Measurements from ENCODE around the gene DCX. TPM values are rescaled to one million over a fixed set of nuclear protein-coding genes. Genes with fewer than 3 reads are reported as not detected.
"Not testable (repeated sequence)": the region's sequence is repeated elsewhere in the genome, so short reads cannot be mapped to it uniquely, and the experiment has no call there.

DCX gene
- total and polyA plus RNA-seq, 8 donors, result 0.03 to 0.43 (median 0.21) TPM; not detected in 1

DNA sequence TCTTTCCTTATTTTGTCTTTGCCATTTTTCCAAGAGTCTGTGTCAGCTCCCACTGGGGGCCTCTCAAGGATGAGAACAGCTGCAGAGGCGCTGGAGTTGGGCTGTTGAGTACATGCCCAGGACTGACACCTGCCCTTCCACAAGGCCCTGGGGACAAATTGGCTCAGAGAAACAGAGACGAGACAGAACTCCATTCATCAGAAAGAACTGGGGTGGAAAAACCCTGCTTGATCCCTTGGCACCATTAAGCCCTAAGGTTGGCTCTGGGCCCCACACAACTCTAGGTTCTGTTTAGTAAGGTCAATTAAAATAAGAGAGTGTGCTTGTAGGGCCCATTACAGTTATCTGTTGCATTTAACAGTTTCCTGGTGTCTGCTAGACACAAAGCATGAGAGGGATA, 63.6 kb downstream of the DCX start:
- no peak overlapping the region for H3K4me3 ChIP-seq
- ATAC-seq (no peak), DNase-seq (no peak), FAIRE-seq (no peak)
- no peak overlapping the region for H3K27ac ChIP-seq
- H3K4me1 ChIP-seq, result no peaks in the 10 kb centered on the region
- WGBS, 2 donors, result 58 to 67% methylated on average over 2 of the region's 2 CpGs
- TF ChIP-seq CTCF (IDR thresholded peaks at IDR 0.05), result no peak
- H3K27me3 ChIP-seq, result no peaks in the 10 kb centered on the region
- H3K9me3 ChIP-seq, result no peaks in the 10 kb centered on the region
- intact Hi-C loops (cut with DNase I), result no loop called here
- H3K36me3 ChIP-seq, result no peaks in the 10 kb centered on the region

- H3K36me3 ChIP-seq; ATAC-seq; intact Hi-C loops (cut with DNase I); H3K4me1 ChIP-seq; H3K27ac ChIP-seq; FAIRE-seq; H3K9me3 ChIP-seq; H3K4me3 ChIP-seq; DNase-seq; H3K27me3 ChIP-seq: not testable (repeated sequence)
Observed at GRCh38 chrX:111346150-111346549, 65.8 kb downstream of the DCX start.

DNA sequence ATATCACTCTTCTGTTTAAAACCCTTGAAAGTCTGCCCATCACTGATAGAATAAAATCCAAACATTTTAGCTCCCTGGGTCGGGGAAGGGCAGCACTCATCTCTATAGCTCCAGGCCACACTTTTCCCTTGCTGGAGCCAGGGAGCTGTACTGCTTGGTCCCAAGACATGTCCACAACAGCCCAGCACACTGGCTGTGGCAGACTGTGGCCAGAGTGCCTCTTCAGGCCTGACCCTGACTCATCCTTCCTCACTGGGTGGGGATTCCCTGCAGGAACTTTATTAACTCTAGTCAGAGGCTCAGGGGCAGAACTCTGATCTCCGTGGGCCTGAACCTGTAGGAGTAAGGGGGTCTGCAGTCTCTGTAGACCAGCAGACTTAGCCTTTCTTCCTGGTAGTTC, 71.9 kb downstream of the DCX start:
- TF ChIP-seq CTCF (IDR thresholded peaks at IDR 0.05), result no peak
- Histone ChIP-seq H3K4me3 (no peak overlapping the region), H3K36me3 (no peaks in the 10 kb centered on the region), H3K9me3 (no peaks in the 10 kb centered on the region), H3K27ac (no peak overlapping the region), H3K4me1 (no peaks in the 10 kb centered on the region), H3K27me3 (peaks cover 0 to 12% (median 0%) of the 10 kb centered on the region in 4 donors)
- no peak for DNase-seq
- 60 to 84% methylated on average over 2 of the region's 2 CpGs for WGBS, 2 donors
- ATAC-seq, result no peak
- FAIRE-seq, result no peak
- intact Hi-C loops (cut with DNase I), result no loop called here

GRCh38 chrX:111339212-111339611, 72.8 kb downstream of the DCX start:
- no peaks in the 10 kb centered on the region for H3K9me3 ChIP-seq
- ATAC-seq (no peak), FAIRE-seq (no peak), DNase-seq (no peak)
- no peak for TF ChIP-seq CTCF (IDR thresholded peaks at IDR 0.05)
- H3K4me3 ChIP-seq, result no peak overlapping the region
- H3K4me1 ChIP-seq, result no peaks in the 10 kb centered on the region
- H3K36me3 ChIP-seq, result no peaks in the 10 kb centered on the region
- intact Hi-C loops (cut with DNase I), result no loop called here
- peaks cover 0 to 12% (median 0%) of the 10 kb centered on the region in 4 donors for H3K27me3 ChIP-seq
- H3K27ac ChIP-seq, result no peak overlapping the region

- no peaks in the 10 kb centered on the region for H3K4me1 ChIP-seq
- H3K4me3 ChIP-seq, result no peak overlapping the region
- no peak overlapping the region for H3K27ac ChIP-seq
- no peaks in the 10 kb centered on the region for H3K36me3 ChIP-seq
- no peak for TF ChIP-seq CTCF (IDR thresholded peaks at IDR 0.05)
- ATAC-seq (peak; percentile 60 to 83 (median 74)), FAIRE-seq (no peak), DNase-seq (peak in 4 of 6 donors; percentile 15 to 48 (median 24))
- peaks cover 0 to 12% (median 0%) of the 10 kb centered on the region in 4 donors for H3K27me3 ChIP-seq
- no peaks in the 10 kb centered on the region for H3K9me3 ChIP-seq
- intact Hi-C loops (cut with DNase I), result no loop called here
- WGBS, 2 donors, result 9 to 31% methylated on average over 4 of the region's 4 CpGs
Observed at GRCh38 chrX:111338095-111338698, 73.8 kb downstream of the DCX start.

All from pancreas (tissue), 10 donors.